Motor neuron (in vitro differentiated cells): Measurements from ENCODE around the gene DCUN1D2. TPM values are rescaled to one million over a fixed set of nuclear protein-coding genes. Genes with fewer than 3 reads are reported as not detected.

Experiments used
- ATAC-seq, 8 experiments: fragments of 200-7000 bp; cut with Tn5 transposase; replicated peaks in 6 of 8; 2 replicates each; pipeline ENCODE4 v1.8.0; 2021; ENCODE audit warnings: mild to moderate bottlenecking in 8 of 8, moderate library complexity in 8 of 8
- H3K27ac ChIP-seq, 2 donors: fragments of 250-450 bp; sonication (Bioruptor Pico); 2 replicates each; pipeline ENCODE4 v1.9.0; 2021; ENCODE audit warnings: antibody characterized with exemption in 2 of 2, mild to moderate bottlenecking in 2 of 2, moderate library complexity in 1 of 2
- H3K4me1 ChIP-seq, 2 donors: fragments of 250-450 bp; sonication (Bioruptor Pico); replicated peaks in 1 of 2; 2 replicates each; pipeline ENCODE4 v1.6.1; 2021; ENCODE audit warnings: antibody characterized with exemption in 2 of 2, mild to moderate bottlenecking in 2 of 2, moderate library complexity in 1 of 2
- H3K4me3 ChIP-seq, 5 donors: fragments of 250-450 bp; sonication (Bioruptor Pico); 2 replicates each; pipeline ENCODE4 v1.9.0; 2021; ENCODE audit warnings: antibody characterized with exemption in 5 of 5, mild to moderate bottlenecking in 5 of 5, moderate library complexity in 4 of 5
- WGBS, 10 experiments: fragments of 450-650 bp; shearing (Covaris generic); methylation state at CpG; one replicate each; pipeline ENCODE4 v1.0.0; 2022; 5-methylcytosine and 5-hydroxymethylcytosine counted together
- in situ Hi-C, 9 experiments: fragments of 400-800 bp; cut with MboI; loops; one replicate each; pipeline ENCODE4 v1.15.0; 2021; ENCODE audit warnings: low sequenced_read_pairs in 9 of 9, low pct_unique_long_range_greater_than_20kb in 2 of 9; ENCODE audit not compliant: unreplicated experiment in 9 of 9
- total RNA-seq, 8 experiments: library from RNA; unstranded; fragments of 300-600 nt; gene quantifications; 2 replicates each; pipeline versions ENCODE4 v1.2.3 to v1.2.4, GENCODE V29; 2022

DCUN1D2 gene
- total RNA-seq, 8 experiments from 2014 or later, result 13.7 to 48.1 (median 21.6) TPM

DNA sequence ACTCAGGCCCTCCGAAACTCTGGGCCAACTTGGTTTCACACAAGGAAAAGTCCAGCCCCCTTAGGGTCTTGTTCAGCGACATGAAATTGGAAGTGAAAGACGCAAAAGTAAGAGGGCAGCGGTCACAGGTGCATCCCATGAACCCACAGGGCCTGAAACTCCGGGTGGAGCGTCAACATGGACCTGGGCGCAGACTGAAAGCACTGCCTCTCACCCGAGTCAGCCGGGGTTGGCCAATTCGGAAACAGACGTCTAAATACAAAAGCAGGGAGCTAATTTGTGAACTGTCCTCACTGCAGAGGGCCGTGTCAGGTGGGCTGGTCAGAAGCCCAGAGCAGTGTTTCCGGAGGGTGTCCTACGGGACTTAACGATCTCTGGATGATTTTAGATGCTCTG lies 63.9 kb downstream of the DCUN1D2 start:
- in situ Hi-C loops, result no loop called here
- ATAC-seq, result no peak
- no peak overlapping the region for H3K27ac ChIP-seq
- peaks cover 4 to 8% of the 10 kb centered on the region in 2 donors for H3K4me1 ChIP-seq
- no peak overlapping the region for H3K4me3 ChIP-seq
- WGBS, 10 experiments, result 80 to 95% (median 85%) methylated on average over 3 to 10 of the region's 15 CpGs; no CpG with 5 or more reads in 4 of the 10 experiments

DNA sequence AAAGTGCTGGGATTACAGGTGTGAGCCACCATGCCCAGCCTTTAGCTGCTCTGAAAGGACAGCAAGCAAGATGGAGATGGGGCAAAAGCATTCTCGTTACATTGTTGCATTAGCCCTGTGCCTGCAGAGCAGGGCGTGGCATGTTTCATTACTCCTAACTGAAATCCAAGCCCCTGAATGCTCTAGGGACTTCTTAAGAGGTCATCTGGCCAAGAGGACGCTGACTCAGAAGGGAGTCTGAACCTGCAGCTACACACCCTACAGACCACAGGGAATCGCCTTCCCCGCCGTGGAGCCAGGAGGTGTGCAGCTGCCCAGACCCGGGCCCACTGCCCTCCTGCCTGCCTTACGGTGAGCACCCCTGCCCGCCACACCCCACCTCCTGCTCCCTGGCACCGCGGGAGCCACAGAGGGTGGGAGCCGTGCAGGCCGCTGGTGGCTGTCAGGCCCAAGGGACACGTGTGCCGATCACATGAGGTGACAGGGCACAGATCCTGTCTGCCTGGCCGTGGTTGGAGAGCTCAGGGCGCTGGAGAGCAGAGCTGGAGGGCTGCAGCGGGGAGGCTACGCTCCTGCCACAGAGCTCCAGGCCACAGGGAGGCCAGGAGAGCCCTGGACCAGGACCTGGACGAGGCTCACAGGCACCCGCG lies 64.4 kb downstream of the DCUN1D2 start:
- WGBS, 10 experiments, result 20 to 100% (median 89%) methylated on average over 1 to 8 of the region's 22 CpGs; no CpG with 5 or more reads in 7 of the 10 experiments
- in situ Hi-C loops, result no loop called here
- no peak overlapping the region for H3K4me3 ChIP-seq
- H3K27ac ChIP-seq, result no peak overlapping the region
- peaks cover 5 to 8% of the 10 kb centered on the region in 2 donors for H3K4me1 ChIP-seq
- peak in 4 of 8 experiments; percentile 12 to 62 (median 23) for ATAC-seq

- ATAC-seq, result no peak
- in situ Hi-C loops, result no loop called here
- WGBS, 10 experiments, result 60 to 100% (median 89%) methylated on average over 1 to 6 of the region's 11 CpGs; no CpG with 5 or more reads in 5 of the 10 experiments
- Histone ChIP-seq H3K4me3 (no peak overlapping the region), H3K4me1 (peaks cover 5 to 8% of the 10 kb centered on the region in 2 donors), H3K27ac (no peak overlapping the region)
These were observed 66.9 kb downstream of the DCUN1D2 start for GRCh38 chr13:113423520-113424163.

- in situ Hi-C loops, result no loop called here
- Histone ChIP-seq H3K27ac (no peak overlapping the region), H3K4me3 (no peak overlapping the region), H3K4me1 (peaks cover 2 to 5% of the 10 kb centered on the region in 2 donors)
- ATAC-seq, result peak in 1 of 8 experiments; percentile 24
- 85 to 100% (median 91%) methylated on average over 2 to 8 of the region's 26 CpGs; no CpG with 5 or more reads in 6 of the 10 experiments for WGBS, 10 experiments
These were observed 67.5 kb downstream of the DCUN1D2 start for GRCh38 chr13:113422807-113423519.

GRCh38 chr13:113421673-113422270 lies 68.7 kb downstream of the DCUN1D2 start:
- Histone ChIP-seq H3K4me3 (no peak overlapping the region), H3K27ac (no peak overlapping the region), H3K4me1 (peaks cover 2 to 11% of the 10 kb centered on the region in 2 donors)
- 14 to 90% (median 47%) methylated on average over 2 to 12 of the region's 15 CpGs; no CpG with 5 or more reads in 3 of the 10 experiments for WGBS, 10 experiments
- peak in 6 of 8 experiments; percentile 26 to 47 (median 37) for ATAC-seq
- in situ Hi-C loops, result no loop called here

- no peak overlapping the region for H3K4me3 ChIP-seq
- H3K27ac ChIP-seq, result no peak overlapping the region
- ATAC-seq, result peak in 6 of 8 experiments; percentile 15 to 45 (median 20)
- H3K4me1 ChIP-seq, result peaks cover 2 to 11% of the 10 kb centered on the region in 2 donors
- in situ Hi-C loops, result no loop called here
- WGBS, 10 experiments, result no CpG with 5 or more reads among the region's 38 CpGs
These were observed 69.5 kb downstream of the DCUN1D2 start for GRCh38 chr13:113420833-113421600.

DNA sequence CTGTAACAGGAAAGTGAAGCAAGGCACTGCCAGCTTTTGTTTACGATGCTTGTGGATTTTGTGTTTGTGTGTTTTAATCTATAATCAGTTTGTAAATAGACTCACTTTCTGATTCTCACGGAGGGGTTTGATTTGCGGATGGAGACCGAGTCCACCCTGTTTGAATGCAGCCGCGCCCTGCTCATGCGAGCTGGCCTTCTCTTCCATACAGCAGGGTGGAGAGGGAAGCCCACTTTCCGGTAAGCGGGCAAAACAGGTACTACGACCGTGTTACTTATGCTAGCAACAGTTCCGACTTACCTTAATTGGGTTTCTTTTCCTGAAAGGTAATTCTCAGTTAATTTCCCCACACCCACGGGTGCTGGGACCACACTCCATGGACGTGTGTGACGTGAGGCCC lies 70.3 kb downstream of the DCUN1D2 start:
- ATAC-seq, result no peak
- Histone ChIP-seq H3K27ac (no peak overlapping the region), H3K4me1 (peaks cover 2 to 11% of the 10 kb centered on the region in 2 donors), H3K4me3 (no peak overlapping the region)
- WGBS, 10 experiments, result 40 to 100% (median 90%) methylated on average over 1 to 11 of the region's 15 CpGs; no CpG with 5 or more reads in 1 of the 10 experiments
- in situ Hi-C loops, result no loop called here

GRCh38 chr13:113419531-113420193 lies 70.8 kb downstream of the DCUN1D2 start:
- 86 to 98% (median 90%) methylated on average over 4 to 17 of the region's 18 CpGs; no CpG with 5 or more reads in 2 of the 10 experiments for WGBS, 10 experiments
- H3K4me3 ChIP-seq, result no peak overlapping the region
- H3K27ac ChIP-seq, result no peak overlapping the region
- no peak for ATAC-seq
- in situ Hi-C loops, result no loop called here
- H3K4me1 ChIP-seq, result peaks cover 2 to 11% of the 10 kb centered on the region in 2 donors

DNA sequence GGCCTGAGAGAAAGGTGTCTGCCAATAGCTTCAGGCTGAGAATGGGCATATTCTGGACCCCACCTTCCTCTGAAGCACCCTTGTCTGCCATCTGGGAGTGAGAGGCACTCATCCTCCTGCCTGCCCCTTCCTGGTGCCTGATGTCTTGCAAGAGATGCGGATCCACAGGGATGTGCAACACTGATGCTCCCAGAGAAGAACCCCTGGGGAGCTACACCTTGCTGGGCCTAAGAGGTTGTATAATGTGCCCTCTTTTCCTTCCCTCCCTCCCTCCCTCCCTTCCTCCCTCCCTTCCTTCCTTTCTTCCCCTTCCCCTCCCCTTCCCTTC lies 71.8 kb downstream of the DCUN1D2 start:
- H3K4me1 ChIP-seq, result peaks cover 2 to 11% of the 10 kb centered on the region in 2 donors
- no peak overlapping the region for H3K4me3 ChIP-seq
- no CpG with 5 or more reads among the region's 1 CpG for WGBS, 10 experiments
- H3K27ac ChIP-seq, result no peak overlapping the region
- no peak for ATAC-seq
- in situ Hi-C loops, result no loop called here

DNA sequence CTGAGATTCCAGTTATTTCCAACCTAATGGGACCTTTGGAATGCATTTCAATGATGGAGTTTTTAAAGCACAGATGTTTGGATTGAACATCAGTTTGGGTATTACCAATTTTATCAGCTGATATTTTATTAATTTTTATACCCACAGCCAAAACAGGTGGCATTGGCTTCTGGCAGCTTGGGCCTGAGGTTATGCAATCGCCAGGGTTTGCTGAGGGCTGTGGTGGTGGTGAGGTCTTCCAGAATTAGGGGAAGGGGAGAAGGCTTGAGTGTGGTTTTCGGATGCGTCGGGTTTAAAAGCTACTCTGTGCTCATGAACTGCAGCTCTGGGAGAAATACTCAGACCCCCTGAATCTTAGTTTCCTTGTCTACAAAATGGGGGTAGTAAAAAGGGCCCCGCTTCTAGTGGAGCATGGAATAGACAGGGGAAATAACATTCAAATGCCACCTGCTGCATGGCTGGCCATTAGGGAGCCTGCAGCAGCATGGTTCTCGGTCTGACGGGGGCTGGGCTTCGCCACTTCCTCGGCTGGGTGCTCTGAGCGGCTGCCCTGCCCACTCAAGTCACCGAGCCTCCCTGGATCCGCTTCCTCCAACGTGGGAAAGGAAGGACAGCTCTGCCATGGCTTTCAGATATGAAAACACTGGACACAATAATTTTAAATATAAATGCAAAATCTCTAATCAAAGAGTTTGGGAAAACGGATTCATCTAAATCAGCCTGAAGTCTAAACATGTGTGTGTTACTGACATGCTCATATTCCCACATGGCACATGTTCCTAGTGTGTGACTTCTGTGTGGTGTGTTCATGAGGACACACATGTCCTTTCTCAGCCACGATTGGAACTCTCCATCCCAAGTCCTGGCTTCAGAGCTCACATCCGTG lies 72.4 kb downstream of the DCUN1D2 start:
- 42 to 100% (median 59%) methylated on average over 2 to 10 of the region's 16 CpGs; no CpG with 5 or more reads in 1 of the 10 experiments for WGBS, 10 experiments
- no peak for ATAC-seq
- Histone ChIP-seq H3K4me1 (peaks cover 2 to 11% of the 10 kb centered on the region in 2 donors), H3K4me3 (no peak overlapping the region), H3K27ac (no peak overlapping the region)
- in situ Hi-C loops, result no loop called here

DNA sequence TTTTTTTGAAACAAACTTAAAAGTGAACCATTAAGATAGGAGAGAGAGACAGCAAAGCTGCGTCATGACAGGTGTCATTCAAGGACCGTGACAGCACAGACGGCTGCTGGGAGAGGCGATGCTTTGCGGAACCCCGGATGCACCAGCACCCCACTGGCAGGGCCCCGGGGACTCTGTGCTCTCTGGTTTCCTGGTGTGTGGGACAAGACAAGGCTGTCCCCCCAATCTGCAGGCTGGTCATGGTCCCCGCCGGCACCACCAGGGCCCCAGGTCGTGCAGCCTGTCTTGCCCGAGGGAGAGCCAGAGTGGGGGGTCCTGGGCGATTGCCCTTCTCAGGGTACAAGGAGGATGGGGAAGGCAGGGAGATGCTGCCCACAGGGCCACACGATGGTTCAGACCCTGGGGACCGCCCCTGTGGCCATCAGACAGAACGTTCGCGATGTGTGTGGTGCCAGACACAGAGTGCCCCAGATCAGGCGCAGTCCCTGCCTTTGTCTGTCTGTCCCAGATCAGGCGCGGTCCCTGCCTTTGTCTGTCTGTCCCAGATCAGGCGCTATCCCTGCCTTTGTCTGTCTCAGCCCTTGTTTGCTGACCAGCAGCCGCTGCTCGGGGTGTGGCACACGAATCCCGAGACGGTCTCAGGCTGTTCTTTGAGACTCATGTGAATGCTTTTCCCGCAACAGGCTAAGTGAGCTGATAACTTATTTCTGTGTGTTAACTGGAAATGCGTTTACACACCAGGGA lies 73.3 kb downstream of the DCUN1D2 start:
- 11 to 97% (median 70%) methylated on average over 1 to 11 of the region's 28 CpGs; no CpG with 5 or more reads in 1 of the 10 experiments for WGBS, 10 experiments
- in situ Hi-C loops, result no loop called here
- peak in 7 of 8 experiments; percentile 30 to 76 (median 60) for ATAC-seq
- Histone ChIP-seq H3K4me3 (no peak overlapping the region), H3K27ac (no peak overlapping the region), H3K4me1 (peaks cover 2 to 11% of the 10 kb centered on the region in 2 donors)
